VCaP (cell line): Measurements from ENCODE around the gene CADM2.

Experiments
- H3K27ac ChIP-seq: fragments of 450-650 bp; 2 replicates; pipeline ENCODE4 v1.5.1; 2017
- TF ChIP-seq, protein P1 (sequence below): fragments of 450-650 bp; conservative IDR thresholded peaks from 2 replicates; pipeline ENCODE4 v1.5.1; 2017; ENCODE audit warnings: mild to moderate bottlenecking, moderate library complexity

The CADM2 gene

DNA sequence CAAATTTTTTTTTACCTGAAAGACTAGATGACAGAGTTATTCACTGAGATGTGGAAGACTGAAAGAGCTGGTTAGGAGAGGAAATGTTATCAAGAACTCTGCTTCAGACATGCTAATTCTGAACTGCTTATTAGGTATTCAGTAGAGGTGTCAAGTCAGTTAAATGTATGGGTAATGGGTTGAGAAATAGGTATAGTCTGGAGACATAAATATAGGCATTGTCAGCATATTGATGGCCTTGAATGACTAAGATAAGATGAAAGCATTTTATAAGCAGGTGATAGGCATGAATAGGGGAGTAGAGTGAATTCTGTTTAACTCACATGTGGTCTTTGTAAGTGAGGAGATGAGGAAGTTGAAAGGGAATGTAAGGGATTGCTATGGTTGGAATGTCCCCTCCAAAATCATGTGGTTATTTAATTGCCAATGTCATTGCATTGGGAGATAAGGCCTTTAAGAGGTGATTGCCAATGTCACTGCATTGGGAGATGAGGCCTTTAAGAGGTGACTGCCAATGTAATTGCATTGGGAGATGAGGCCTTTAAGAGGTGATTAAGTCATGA is 904.2 kb downstream of the CADM2 start:
- no peak overlapping the region for H3K27ac ChIP-seq
- TF ChIP-seq, protein P1, sequence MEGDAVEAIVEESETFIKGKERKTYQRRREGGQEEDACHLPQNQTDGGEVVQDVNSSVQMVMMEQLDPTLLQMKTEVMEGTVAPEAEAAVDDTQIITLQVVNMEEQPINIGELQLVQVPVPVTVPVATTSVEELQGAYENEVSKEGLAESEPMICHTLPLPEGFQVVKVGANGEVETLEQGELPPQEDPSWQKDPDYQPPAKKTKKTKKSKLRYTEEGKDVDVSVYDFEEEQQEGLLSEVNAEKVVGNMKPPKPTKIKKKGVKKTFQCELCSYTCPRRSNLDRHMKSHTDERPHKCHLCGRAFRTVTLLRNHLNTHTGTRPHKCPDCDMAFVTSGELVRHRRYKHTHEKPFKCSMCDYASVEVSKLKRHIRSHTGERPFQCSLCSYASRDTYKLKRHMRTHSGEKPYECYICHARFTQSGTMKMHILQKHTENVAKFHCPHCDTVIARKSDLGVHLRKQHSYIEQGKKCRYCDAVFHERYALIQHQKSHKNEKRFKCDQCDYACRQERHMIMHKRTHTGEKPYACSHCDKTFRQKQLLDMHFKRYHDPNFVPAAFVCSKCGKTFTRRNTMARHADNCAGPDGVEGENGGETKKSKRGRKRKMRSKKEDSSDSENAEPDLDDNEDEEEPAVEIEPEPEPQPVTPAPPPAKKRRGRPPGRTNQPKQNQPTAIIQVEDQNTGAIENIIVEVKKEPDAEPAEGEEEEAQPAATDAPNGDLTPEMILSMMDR: no peak

DNA sequence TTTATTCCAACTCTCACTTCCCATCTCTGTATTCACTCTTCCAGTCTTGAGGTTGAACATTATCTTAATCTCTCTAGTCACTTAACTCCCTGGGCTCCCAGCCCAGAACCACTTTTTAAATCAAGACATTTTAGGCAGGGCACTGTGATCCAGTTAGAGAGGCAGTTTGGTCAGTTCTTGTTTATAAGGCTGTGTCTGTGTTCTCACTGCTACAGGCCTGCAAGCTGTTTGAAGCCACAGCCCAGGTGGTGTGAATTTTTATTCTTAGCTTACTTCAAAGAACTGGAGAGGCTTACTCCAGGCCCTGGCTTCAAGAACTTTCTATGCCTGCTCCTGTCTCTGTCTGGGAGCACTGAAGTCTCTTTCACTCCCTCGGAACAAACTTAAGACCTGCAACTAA is 906.1 kb downstream of the CADM2 start:
- TF ChIP-seq, protein P1: no peak
- H3K27ac ChIP-seq: no peak overlapping the region

DNA sequence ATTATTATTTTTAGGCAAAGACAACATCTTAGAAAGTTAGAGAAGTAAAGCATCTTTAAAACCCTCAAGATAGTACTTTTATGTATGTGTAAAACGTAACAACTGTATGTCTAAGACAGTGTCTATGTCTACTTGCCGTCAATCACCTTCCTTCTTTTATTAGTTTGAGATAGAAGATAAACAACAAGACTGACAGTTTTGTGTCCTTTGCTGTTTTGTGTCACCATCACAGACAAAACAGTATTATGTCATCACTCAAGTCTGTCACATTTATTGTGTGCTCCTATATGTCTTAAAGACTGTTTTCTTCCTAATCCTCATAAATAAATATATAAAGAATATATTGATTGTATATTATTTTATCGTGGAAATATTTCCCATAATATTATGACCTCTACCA is 908.3 kb downstream of the CADM2 start:
- TF ChIP-seq, protein P1: no peak

DNA sequence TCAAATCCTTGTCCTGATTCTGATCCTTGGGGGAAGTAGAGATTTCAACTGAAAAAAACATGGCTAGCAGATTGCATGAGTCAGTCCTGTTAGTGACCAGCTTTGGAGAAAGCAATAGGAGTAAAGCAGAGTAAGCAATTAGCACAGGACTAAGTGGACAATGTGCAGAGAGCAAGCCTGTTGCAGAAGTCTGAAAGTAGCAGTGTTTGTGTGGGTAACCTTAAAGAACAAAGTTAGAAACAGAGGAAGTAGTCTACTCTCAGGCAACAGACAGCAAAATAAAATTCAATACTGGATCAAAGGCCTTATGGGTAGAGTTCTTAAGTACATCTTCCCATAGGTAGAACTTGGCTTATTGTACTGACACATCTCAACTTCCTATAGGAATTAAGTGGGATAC is 916.8 kb downstream of the CADM2 start:
- TF ChIP-seq, protein P1: no peak
- no peak overlapping the region for H3K27ac ChIP-seq

More for the DNA sequence above, 908.3 kb downstream of the CADM2 start:
- H3K27ac ChIP-seq: no peak overlapping the region

DNA sequence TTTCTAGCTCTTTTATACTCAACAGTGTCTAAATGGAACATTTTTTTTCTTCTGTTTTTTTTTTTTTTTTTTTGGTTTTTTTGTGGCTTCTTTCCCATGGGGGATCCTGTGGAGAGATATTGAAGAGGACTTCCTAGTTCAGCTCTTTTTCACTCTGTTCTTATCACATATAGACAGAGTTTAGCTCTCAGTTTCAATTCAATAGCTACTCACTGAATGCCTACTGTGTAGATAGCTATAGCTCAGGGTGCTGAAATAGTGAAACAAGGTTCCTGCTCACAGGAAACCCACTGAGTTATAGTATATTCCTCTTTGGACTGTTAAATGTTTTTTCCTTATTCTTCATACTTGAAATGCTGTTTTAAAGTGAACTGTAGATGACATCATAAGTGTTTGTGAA is 918.8 kb downstream of the CADM2 start:
- TF ChIP-seq, protein P1: no peak

DNA sequence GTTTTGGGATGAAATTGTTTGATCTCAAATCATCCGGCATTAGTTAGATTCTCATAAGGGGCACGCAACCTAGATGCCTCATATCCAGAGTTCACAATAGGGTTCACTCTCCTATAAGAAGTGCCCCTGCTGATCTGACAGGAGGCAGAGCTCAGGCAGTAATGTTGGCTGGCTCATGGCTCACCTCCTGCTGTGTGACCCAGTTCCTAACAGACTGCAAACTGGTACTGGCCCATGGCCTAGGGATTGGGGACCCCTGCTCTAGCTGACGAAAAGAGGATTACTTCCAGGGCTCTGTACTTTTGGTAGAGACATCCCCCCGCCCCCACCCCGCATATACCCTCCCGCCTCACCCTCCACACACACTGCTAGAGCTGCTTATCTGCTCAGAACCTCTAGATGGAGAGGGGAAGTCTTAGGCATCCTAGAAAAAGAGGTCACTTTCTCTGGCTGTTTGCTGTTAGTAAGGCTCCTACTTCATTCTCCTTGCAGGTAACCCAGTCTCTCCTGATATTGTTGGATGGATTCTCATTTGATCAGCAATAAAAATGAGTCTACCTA is 923.1 kb downstream of the CADM2 start:
- TF ChIP-seq, protein P1: no peak
- no peak overlapping the region for H3K27ac ChIP-seq

More for the DNA sequence above, 918.8 kb downstream of the CADM2 start:
- no peak overlapping the region for H3K27ac ChIP-seq

DNA sequence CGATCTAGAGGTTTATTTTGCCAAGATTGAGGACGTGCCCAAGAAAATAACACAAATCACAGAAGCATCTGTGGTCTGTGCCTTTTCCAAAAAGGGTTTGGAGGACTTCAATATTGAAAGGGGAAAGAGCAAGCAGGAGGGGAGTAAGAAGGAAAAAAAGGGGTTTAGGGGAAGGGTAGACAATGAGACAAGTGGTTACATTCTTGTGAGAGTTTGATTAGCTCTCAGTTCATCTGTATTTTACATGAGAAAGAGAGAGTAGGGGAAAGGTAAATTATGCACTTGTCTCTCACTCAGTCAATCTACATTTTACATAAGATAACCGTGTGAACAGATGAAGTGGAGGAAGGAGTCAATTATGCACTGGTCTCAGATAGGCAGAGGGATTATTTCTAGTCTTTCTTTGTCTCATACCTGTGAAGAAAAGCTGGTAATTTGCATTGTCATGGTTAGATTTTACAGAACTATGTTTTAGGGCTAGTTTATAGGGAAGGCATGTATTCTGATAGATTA is 931.3 kb downstream of the CADM2 start:
- TF ChIP-seq, protein P1: no peak
- no peak overlapping the region for H3K27ac ChIP-seq
